ENCODE results near the gene ZNF532.

Gene ZNF532

DNA sequence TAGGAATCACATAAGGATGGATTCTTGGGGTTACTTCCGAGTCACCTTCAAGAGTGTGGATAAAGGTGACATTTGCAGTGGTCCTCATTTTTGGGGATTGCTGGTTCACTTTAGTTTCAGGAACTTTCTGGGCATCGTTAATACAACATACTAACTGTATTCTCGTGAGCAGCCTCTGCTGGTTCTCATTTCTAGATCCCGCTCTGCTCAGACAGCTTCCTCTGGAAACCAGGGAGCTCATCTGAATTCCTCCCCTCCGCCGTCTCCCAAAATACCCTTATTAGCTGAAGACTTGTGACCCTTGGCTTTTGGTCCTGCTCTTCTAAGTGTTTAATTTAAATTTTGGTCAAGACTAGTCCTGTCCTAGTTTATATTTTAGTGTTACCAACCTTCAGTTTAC lies 64.5 kb downstream of the ZNF532 start:
- H2AK5ac ChIP-seq (ENCODE audit: low read depth, low read length) = no peak overlapping the region
- H2AFZ ChIP-seq (ENCODE audit: low read length) = no peak overlapping the region
- H3K18ac ChIP-seq (ENCODE audit: low read length) = no peak overlapping the region
- no peak overlapping the region for H3K27ac ChIP-seq (replicated peaks; ENCODE audit: low read length)
- no peak overlapping the region for H4K91ac ChIP-seq (ENCODE audit: low read depth, low read length, poor library complexity)
- H2BK5ac ChIP-seq (ENCODE audit: low read length) = no peak overlapping the region
- H3K4me2 ChIP-seq (ENCODE audit: insufficient read depth, low read length, poor library complexity, severe bottlenecking) = no peak overlapping the region
- H3K4ac ChIP-seq (ENCODE audit: low read length) = no peak overlapping the region
- H2BK15ac ChIP-seq (ENCODE audit: low read length) = no peak overlapping the region
- no peaks in the 10 kb centered on the region for H3K27me3 ChIP-seq (ENCODE audit: control insufficient read depth in 3 of 3, insufficient read depth in 3 of 3, low read depth in 1 of 3, low read length in 3 of 3)
- H3K23ac ChIP-seq (ENCODE audit: low read depth, low read length, poor library complexity) = no peak overlapping the region
- H3K9me3 ChIP-seq (replicated peaks in 1 of 2; ENCODE audit: control insufficient read depth in 2 of 2, insufficient read depth in 1 of 2, low read depth in 1 of 2, low read length in 2 of 2) = peaks cover 4 to 19% of the 10 kb centered on the region in 2 donors
- H3K4me3 ChIP-seq (ENCODE audit: low read length in 2 of 2) = no peak overlapping the region
- H2BK12ac ChIP-seq (ENCODE audit: low read length) = no peak overlapping the region
- H2BK120ac ChIP-seq (ENCODE audit: low read depth, low read length) = no peak overlapping the region
- no peak overlapping the region for H4K8ac ChIP-seq (ENCODE audit: low read depth, low read length)
- peaks cover 5% of the 10 kb centered on the region for H3K79me1 ChIP-seq (ENCODE audit: low read depth, low read length)
- H3K9ac ChIP-seq (ENCODE audit: low read depth, low read length, poor library complexity) = no peak overlapping the region
- no CpG with 5 or more reads among the region's 6 CpGs for WGBS, 2 donors (ENCODE audit: extremely low coverage in 2 of 2, insufficient read length in 2 of 2, insufficient replicate concordance in 1 of 2)
- no peak overlapping the region for H3K14ac ChIP-seq (ENCODE audit: low read length)
- H3K4me1 ChIP-seq (ENCODE audit: control insufficient read depth in 2 of 2, insufficient read depth in 1 of 2, low read depth in 1 of 2, low read length in 2 of 2) = peaks cover 0 to 14% of the 10 kb centered on the region in 2 donors
- H3K36me3 ChIP-seq (replicated peaks in 1 of 2; ENCODE audit: control insufficient read depth in 2 of 2, insufficient read depth in 2 of 2, low read length in 2 of 2) = peaks cover 7 to 91% of the 10 kb centered on the region in 2 donors
- no peak for DNase-seq (ENCODE audit: low spot score)

DNA sequence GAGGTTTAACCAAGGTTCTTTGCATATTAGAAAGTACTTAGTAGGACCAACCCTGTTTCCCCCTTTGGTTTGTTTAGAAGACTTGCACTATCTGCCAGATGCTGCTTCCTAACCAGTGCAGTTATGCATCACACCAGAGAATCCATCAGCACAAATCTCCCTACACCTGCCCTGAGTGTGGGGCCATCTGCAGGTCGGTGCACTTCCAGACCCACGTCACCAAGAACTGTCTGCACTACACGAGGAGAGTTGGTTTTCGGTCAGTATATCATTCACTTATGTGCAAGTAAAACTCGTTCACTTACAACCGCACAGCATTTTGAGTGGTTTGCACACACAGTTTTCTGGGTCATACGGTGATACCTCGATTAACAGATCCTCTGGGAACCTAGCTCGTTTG lies 69.7 kb downstream of the ZNF532 start:
- H2BK15ac ChIP-seq (ENCODE audit: low read length) = no peak overlapping the region
- H2AFZ ChIP-seq (ENCODE audit: low read length) = no peak overlapping the region
- no peak overlapping the region for H4K91ac ChIP-seq (ENCODE audit: low read depth, low read length, poor library complexity)
- no peak overlapping the region for H3K9ac ChIP-seq (ENCODE audit: low read depth, low read length, poor library complexity)
- WGBS, 2 donors (ENCODE audit: extremely low coverage in 2 of 2, insufficient read length in 2 of 2, insufficient replicate concordance in 1 of 2) = no CpG with 5 or more reads among the region's 9 CpGs
- H3K4me1 ChIP-seq (ENCODE audit: control insufficient read depth in 2 of 2, insufficient read depth in 1 of 2, low read depth in 1 of 2, low read length in 2 of 2) = no peaks in the 10 kb centered on the region
- H2AK5ac ChIP-seq (ENCODE audit: low read depth, low read length) = no peak overlapping the region
- H3K14ac ChIP-seq (ENCODE audit: low read length) = no peak overlapping the region
- H3K23ac ChIP-seq (ENCODE audit: low read depth, low read length, poor library complexity) = no peak overlapping the region
- H3K4me3 ChIP-seq (ENCODE audit: low read length in 2 of 2) = no peak overlapping the region
- H2BK120ac ChIP-seq (ENCODE audit: low read depth, low read length) = no peak overlapping the region
- no peak overlapping the region for H2BK5ac ChIP-seq (ENCODE audit: low read length)
- no peaks in the 10 kb centered on the region for H3K27me3 ChIP-seq (ENCODE audit: control insufficient read depth in 3 of 3, insufficient read depth in 3 of 3, low read depth in 1 of 3, low read length in 3 of 3)
- H3K4ac ChIP-seq (ENCODE audit: low read length) = no peak overlapping the region
- peaks cover 14 to 93% of the 10 kb centered on the region in 2 donors for H3K36me3 ChIP-seq (replicated peaks in 1 of 2; ENCODE audit: control insufficient read depth in 2 of 2, insufficient read depth in 2 of 2, low read length in 2 of 2)
- peaks cover 3 to 16% of the 10 kb centered on the region in 2 donors for H3K9me3 ChIP-seq (replicated peaks in 1 of 2; ENCODE audit: control insufficient read depth in 2 of 2, insufficient read depth in 1 of 2, low read depth in 1 of 2, low read length in 2 of 2)
- H4K8ac ChIP-seq (ENCODE audit: low read depth, low read length) = no peak overlapping the region
- no peaks in the 10 kb centered on the region for H3K79me1 ChIP-seq (ENCODE audit: low read depth, low read length)
- H3K27ac ChIP-seq (replicated peaks; ENCODE audit: low read length) = no peak overlapping the region
- H2BK12ac ChIP-seq (ENCODE audit: low read length) = no peak overlapping the region
- no peak overlapping the region for H3K4me2 ChIP-seq (ENCODE audit: insufficient read depth, low read length, poor library complexity, severe bottlenecking)
- no peak overlapping the region for H3K18ac ChIP-seq (ENCODE audit: low read length)
- no peak for DNase-seq (ENCODE audit: low spot score)

DNA sequence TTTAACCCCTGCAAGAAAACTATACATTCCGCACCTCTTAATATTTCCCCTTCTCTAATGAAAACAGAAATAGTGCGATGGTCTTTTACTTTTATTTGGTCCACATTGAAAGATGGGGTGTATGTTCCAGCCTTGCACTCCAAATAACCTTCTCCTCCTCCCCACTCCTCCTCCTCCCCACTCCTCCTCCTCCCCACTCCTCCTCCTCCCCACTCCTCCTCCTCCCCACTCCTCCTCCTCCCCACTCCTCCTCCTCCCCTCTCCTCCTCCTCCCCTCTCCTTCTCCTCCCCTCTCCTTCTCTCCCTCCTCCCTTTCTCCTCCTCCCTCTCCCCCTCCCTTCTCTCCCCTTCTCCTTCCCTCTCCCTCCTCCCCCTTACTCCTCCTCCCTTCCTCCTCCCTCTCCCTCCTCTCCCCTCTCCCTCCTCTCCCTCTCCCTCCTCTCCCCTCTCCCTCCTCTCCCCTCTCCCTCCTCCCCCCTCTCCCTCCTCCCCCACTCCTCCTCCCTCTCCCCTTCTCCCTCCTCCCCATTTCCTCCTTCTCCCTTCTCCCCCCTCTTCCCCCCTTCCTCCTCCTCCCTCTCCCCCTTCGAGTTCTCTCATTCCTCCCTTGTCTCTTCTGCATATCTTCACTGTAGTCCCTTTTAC lies 70.4 kb downstream of the ZNF532 start:
- peaks cover 16 to 93% of the 10 kb centered on the region in 2 donors for H3K36me3 ChIP-seq (replicated peaks in 1 of 2; ENCODE audit: control insufficient read depth in 2 of 2, insufficient read depth in 2 of 2, low read length in 2 of 2)
- no peak overlapping the region for H3K23ac ChIP-seq (ENCODE audit: low read depth, low read length, poor library complexity)
- H3K4ac ChIP-seq (ENCODE audit: low read length) = no peak overlapping the region
- WGBS, 2 donors (ENCODE audit: extremely low coverage in 2 of 2, insufficient read length in 2 of 2, insufficient replicate concordance in 1 of 2) = 100% methylated on average over 1 of the region's 3 CpGs; no CpG with 5 or more reads in 1 of the 2 donors
- H3K9ac ChIP-seq (ENCODE audit: low read depth, low read length, poor library complexity) = no peak overlapping the region
- no peaks in the 10 kb centered on the region for H3K79me1 ChIP-seq (ENCODE audit: low read depth, low read length)
- H4K8ac ChIP-seq (ENCODE audit: low read depth, low read length) = no peak overlapping the region
- H2AFZ ChIP-seq (ENCODE audit: low read length) = no peak overlapping the region
- H3K27ac ChIP-seq (replicated peaks; ENCODE audit: low read length) = no peak overlapping the region
- H3K27me3 ChIP-seq (ENCODE audit: control insufficient read depth in 3 of 3, insufficient read depth in 3 of 3, low read depth in 1 of 3, low read length in 3 of 3) = no peaks in the 10 kb centered on the region
- H3K4me3 ChIP-seq (ENCODE audit: low read length in 2 of 2) = no peak overlapping the region
- H2BK120ac ChIP-seq (ENCODE audit: low read depth, low read length) = no peak overlapping the region
- no peak for DNase-seq (ENCODE audit: low spot score)
- H2AK5ac ChIP-seq (ENCODE audit: low read depth, low read length) = no peak overlapping the region
- no peak overlapping the region for H3K18ac ChIP-seq (ENCODE audit: low read length)
- H3K4me2 ChIP-seq (ENCODE audit: insufficient read depth, low read length, poor library complexity, severe bottlenecking) = no peak overlapping the region
- no peak overlapping the region for H2BK5ac ChIP-seq (ENCODE audit: low read length)
- H3K4me1 ChIP-seq (ENCODE audit: control insufficient read depth in 2 of 2, insufficient read depth in 1 of 2, low read depth in 1 of 2, low read length in 2 of 2) = no peaks in the 10 kb centered on the region
- H3K14ac ChIP-seq (ENCODE audit: low read length) = no peak overlapping the region
- no peak overlapping the region for H4K91ac ChIP-seq (ENCODE audit: low read depth, low read length, poor library complexity)
- peaks cover 3 to 20% of the 10 kb centered on the region in 2 donors for H3K9me3 ChIP-seq (replicated peaks in 1 of 2; ENCODE audit: control insufficient read depth in 2 of 2, insufficient read depth in 1 of 2, low read depth in 1 of 2, low read length in 2 of 2)
- no peak overlapping the region for H2BK12ac ChIP-seq (ENCODE audit: low read length)
- H2BK15ac ChIP-seq (ENCODE audit: low read length) = no peak overlapping the region

DNA sequence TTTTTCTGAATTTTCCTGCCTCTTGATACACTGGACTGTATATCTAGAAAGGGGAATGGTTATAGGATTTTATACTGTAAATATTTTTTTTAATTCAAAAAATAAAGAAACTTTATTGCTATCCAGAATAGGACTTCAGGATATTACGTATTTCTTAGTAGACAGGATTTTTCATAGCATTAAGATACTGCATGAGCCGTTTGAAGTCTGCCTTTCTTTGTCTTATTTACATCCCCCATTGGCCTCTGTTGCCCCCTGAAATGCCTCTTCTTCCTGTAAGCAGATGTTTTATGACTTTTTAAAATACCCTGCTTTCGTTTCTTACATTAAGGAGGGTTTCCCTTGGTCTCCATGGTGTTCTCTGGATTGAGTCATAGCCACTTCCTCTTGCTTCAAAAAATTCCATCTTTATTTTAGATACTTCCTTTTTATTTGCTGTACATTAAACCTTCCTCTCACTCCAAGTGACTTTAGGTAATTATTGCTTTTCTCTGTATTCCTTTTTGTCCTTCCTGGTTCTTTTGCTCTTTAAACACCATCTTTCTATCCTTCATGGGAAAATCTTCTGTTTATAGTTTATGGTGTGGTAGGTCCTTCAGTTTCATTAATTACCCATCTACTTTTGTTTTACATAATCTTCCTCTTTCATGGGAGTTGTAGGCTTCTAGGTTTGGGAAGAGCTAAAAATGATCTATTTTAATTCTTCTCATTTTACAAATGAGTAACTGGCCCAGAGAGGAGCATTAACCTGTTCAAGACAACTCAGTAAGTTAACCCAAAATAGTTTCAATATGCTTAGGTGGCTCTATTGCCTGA lies 72.6 kb downstream of the ZNF532 start:
- H3K36me3 ChIP-seq (replicated peaks in 1 of 2; ENCODE audit: control insufficient read depth in 2 of 2, insufficient read depth in 2 of 2, low read length in 2 of 2) = peaks cover 18 to 94% of the 10 kb centered on the region in 2 donors
- H3K18ac ChIP-seq (ENCODE audit: low read length) = no peak overlapping the region
- H3K23ac ChIP-seq (ENCODE audit: low read depth, low read length, poor library complexity) = no peak overlapping the region
- no peaks in the 10 kb centered on the region for H3K4me1 ChIP-seq (ENCODE audit: control insufficient read depth in 2 of 2, insufficient read depth in 1 of 2, low read depth in 1 of 2, low read length in 2 of 2)
- H3K27me3 ChIP-seq (ENCODE audit: control insufficient read depth in 3 of 3, insufficient read depth in 3 of 3, low read depth in 1 of 3, low read length in 3 of 3) = no peaks in the 10 kb centered on the region
- H3K4me3 ChIP-seq (ENCODE audit: low read length in 2 of 2) = no peak overlapping the region
- H3K14ac ChIP-seq (ENCODE audit: low read length) = no peak overlapping the region
- no peak overlapping the region for H2BK5ac ChIP-seq (ENCODE audit: low read length)
- H3K4ac ChIP-seq (ENCODE audit: low read length) = no peak overlapping the region
- no peak overlapping the region for H3K4me2 ChIP-seq (ENCODE audit: insufficient read depth, low read length, poor library complexity, severe bottlenecking)
- H4K8ac ChIP-seq (ENCODE audit: low read depth, low read length) = no peak overlapping the region
- no peak overlapping the region for H2AFZ ChIP-seq (ENCODE audit: low read length)
- DNase-seq (ENCODE audit: low spot score) = no peak
- no CpG with 5 or more reads among the region's 3 CpGs for WGBS, 2 donors (ENCODE audit: extremely low coverage in 2 of 2, insufficient read length in 2 of 2, insufficient replicate concordance in 1 of 2)
- H2BK15ac ChIP-seq (ENCODE audit: low read length) = no peak overlapping the region
- H2BK120ac ChIP-seq (ENCODE audit: low read depth, low read length) = no peak overlapping the region
- no peak overlapping the region for H3K9ac ChIP-seq (ENCODE audit: low read depth, low read length, poor library complexity)
- no peak overlapping the region for H2AK5ac ChIP-seq (ENCODE audit: low read depth, low read length)
- H3K79me1 ChIP-seq (ENCODE audit: low read depth, low read length) = no peaks in the 10 kb centered on the region
- H3K9me3 ChIP-seq (replicated peaks in 1 of 2; ENCODE audit: control insufficient read depth in 2 of 2, insufficient read depth in 1 of 2, low read depth in 1 of 2, low read length in 2 of 2) = peaks cover 6 to 20% of the 10 kb centered on the region in 2 donors
- H4K91ac ChIP-seq (ENCODE audit: low read depth, low read length, poor library complexity) = no peak overlapping the region
- no peak overlapping the region for H2BK12ac ChIP-seq (ENCODE audit: low read length)
- no peak overlapping the region for H3K27ac ChIP-seq (replicated peaks; ENCODE audit: low read length)
